ENCODE measurements around the gene PNPLA3. TPM values are rescaled to one million over a fixed set of nuclear protein-coding genes. Genes with fewer than 3 reads are reported as not detected.

Gene PNPLA3, protein sequence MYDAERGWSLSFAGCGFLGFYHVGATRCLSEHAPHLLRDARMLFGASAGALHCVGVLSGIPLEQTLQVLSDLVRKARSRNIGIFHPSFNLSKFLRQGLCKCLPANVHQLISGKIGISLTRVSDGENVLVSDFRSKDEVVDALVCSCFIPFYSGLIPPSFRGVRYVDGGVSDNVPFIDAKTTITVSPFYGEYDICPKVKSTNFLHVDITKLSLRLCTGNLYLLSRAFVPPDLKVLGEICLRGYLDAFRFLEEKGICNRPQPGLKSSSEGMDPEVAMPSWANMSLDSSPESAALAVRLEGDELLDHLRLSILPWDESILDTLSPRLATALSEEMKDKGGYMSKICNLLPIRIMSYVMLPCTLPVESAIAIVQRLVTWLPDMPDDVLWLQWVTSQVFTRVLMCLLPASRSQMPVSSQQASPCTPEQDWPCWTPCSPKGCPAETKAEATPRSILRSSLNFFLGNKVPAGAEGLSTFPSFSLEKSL
- 1.3 and 1.9 TPM in 2 replicates for total RNA-seq (2014; rRNA removed; shearing (Covaris generic))

DNA sequence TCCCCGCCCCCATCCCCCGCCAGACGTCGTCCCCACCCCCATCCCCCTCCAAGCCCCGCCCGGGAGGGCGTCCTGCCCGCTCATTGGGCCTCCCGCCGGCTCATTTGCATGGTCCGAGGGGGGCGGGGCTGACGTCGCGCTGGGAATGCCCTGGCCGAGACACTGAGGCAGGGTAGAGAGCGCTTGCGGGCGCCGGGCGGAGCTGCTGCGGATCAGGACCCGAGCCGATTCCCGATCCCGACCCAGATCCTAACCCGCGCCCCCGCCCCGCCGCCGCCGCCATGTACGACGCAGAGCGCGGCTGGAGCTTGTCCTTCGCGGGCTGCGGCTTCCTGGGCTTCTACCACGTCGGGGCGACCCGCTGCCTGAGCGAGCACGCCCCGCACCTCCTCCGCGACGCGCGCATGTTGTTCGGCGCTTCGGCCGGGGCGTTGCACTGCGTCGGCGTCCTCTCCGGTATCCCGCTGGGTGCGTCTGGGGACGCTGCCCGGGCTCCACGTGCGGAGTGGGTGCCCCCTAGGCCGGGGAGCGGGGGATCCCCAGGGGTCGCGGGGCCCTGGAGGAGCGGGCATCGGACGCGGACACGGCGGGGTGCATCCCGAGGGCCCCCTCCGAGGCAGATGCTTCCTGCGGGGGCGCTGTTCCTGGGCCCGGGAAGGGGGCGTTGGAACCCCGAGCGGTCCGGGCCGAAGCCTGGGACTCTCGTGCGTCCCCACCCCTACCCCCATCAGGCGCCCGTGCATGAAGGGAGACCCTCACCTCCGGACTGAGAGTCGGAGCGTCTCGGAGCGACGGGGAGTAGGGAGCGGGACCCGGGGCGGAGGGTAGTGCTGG, at the start of gene PNPLA3:
Gene PNPLA3 (plus strand): TSS at position 175 of the 834 bp plus-strand sequence. CDS start 107 bp downstream, at position 282.
- Histone ChIP-seq H3K27me3 (no peaks in the 10 kb centered on the region), H3K4me1 (peaks cover 35% of the 10 kb centered on the region), H3K36me3 (no peaks in the 10 kb centered on the region), H3K4me3 (peak within 1 kb of the TSS; percentile 54), H3K9me3 (replicated peaks) (no peaks in the 10 kb centered on the region), H3K27ac (no peak within 1 kb of the TSS)
- peak; percentile 63 to 68 for DNase-seq

DNA sequence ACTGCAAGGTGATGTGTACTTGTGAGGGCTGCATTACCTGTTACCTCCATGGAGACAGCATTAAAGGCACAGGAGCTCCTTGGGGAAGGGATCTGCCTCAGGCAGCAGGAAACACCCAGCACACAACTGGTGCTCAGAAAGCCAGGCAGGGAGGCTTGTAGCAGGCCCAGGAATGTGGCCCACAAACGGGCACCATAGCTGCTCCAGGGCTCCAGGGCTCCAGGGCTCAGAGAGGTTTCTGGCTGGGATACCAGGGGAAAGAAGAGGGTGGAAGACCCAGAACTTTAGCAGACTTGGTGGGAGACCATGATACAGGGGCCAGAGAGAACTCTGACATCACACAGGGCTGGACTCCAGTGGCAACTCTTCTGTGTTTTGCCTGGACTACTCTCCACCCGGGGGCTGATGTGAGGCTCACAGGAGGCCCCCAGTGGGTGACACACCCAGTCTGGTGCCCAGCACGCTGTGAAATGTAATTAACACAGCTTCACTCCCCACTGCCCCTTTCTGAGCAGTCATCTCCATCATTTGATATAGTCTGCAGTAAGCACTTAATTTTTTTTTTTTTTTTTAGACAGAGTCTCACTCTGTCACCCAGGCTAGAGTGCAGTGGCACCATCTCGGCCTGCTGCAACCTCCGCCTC, 46.6 kb upstream of the PNPLA3 start:
- H3K4me1 ChIP-seq = no peaks in the 10 kb centered on the region
- H3K4me3 ChIP-seq = no peak overlapping the region
- no peak for DNase-seq
- no peaks in the 10 kb centered on the region for H3K36me3 ChIP-seq
- no peak overlapping the region for H3K27ac ChIP-seq
- no peaks in the 10 kb centered on the region for H3K27me3 ChIP-seq
- H3K9me3 ChIP-seq (replicated peaks) = no peaks in the 10 kb centered on the region

DNA sequence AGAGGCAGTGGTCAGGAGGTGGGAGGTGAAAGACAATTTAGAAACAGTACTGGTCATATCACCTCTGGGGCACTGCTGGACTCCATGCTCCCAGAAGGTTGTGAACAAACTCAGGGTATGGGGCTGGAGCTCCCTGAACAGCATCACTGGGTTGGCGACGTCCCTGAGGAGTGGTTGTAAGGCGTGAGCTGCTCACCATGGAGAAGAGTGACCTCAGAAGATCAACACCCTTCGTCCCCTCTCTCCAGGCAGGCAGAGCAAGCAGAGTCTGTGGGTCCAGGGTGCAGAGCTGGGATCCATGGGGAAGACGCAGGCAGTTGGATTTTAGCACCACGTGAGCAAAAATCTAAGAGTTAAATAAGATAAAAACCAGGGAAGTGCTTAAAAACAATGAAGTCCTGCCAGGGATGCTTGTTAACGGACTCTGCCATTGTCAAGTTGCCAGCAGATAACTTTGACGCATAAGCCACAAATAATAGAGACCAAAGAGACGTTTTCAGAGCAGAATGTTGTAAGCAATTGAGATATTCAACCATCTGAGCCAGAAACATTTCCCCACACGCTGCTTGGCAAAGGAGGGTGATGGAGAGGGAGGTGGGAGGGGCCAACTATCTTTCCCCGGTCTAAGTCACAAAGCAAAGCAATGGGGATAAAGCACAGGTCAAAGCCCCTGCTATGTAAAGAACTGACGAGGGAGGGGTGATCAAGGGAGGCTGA, 45.4 kb upstream of the PNPLA3 start:
- Histone ChIP-seq H3K9me3 (replicated peaks) (no peaks in the 10 kb centered on the region), H3K36me3 (no peaks in the 10 kb centered on the region), H3K27ac (no peak overlapping the region), H3K4me3 (no peak overlapping the region), H3K27me3 (0 out of 2 replicates have a peak, but pooled peaks cover 3% of the 10 kb centered on the region), H3K4me1 (no peaks in the 10 kb centered on the region)
- no peak for DNase-seq

DNA sequence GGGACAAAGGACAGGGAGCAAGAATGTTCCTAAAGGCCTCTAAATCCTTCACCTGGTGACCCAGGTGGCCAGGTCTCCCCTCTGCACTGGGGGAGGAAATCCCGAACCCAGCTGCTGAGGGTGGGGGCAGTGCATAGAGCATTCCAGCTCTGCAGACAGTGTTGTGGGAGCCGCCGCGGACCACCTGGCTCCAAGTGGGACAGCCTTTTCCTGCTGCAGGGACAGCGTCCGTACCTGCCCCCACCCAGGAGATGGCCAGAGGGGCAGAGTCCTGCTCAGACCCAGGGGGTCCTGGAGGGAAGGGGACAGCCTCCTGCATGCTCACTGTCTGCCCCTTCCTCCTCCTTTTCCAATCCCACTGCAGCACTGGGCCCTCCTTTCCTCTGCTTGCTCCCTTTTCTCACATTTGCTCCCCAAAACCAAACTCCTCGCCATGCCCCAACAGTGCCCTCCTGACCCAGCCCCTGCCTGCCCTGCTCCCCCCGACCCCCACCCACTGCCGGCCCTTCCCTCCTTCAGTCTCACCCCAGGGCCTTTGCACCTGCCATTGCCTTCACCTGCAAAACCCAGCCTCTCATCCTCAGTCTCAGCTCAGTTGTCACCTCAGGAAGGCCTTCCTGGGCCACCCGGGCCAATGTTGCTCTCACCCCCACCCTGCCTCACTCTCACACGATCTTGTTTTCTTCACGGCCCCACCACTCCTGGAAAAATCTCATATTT, 44.6 kb upstream of the PNPLA3 start:
- Histone ChIP-seq H3K36me3 (no peaks in the 10 kb centered on the region), H3K4me1 (no peaks in the 10 kb centered on the region), H3K9me3 (replicated peaks) (no peaks in the 10 kb centered on the region), H3K27ac (no peak overlapping the region), H3K27me3 (0 out of 2 replicates have a peak, but pooled peaks cover 3% of the 10 kb centered on the region), H3K4me3 (no peak overlapping the region)
- no peak for DNase-seq

DNA sequence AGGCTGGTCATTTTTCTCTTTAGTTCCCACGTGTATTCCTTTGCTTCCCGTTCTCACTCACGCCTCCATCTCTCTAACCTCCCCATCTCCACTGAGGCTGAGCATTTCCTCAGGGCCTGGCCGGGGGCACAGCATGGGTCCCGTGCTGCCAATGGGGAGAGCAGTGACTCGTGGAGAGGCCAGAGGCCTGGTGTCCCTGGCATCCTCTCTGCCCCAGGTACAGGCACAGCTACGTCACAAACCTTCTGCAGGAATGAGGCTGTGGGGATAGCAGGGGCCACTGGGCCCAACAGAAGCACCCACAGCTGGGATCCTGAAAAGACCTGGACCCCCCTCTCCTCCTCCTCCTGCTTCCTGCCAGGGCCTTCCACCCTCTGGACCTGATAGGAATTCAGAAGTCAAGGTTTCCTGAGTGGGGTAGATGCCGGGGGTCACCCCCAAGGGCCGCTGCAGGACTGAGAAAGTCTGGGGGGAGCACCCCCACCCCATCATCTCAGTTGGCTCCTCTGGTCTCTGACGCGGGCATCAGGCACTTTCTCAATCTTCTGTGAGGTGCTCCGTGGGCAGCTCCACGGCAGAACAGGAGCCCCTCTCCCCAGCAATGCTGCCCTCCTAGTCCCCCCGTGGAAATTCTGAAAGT, 43.6 kb upstream of the PNPLA3 start:
- DNase-seq = no peak
- H3K9me3 ChIP-seq (replicated peaks) = no peaks in the 10 kb centered on the region
- H3K36me3 ChIP-seq = no peaks in the 10 kb centered on the region
- no peak overlapping the region for H3K27ac ChIP-seq
- 0 out of 2 replicates have a peak, but pooled peaks cover 3% of the 10 kb centered on the region for H3K27me3 ChIP-seq
- H3K4me1 ChIP-seq = no peaks in the 10 kb centered on the region
- H3K4me3 ChIP-seq = no peak overlapping the region

DNA sequence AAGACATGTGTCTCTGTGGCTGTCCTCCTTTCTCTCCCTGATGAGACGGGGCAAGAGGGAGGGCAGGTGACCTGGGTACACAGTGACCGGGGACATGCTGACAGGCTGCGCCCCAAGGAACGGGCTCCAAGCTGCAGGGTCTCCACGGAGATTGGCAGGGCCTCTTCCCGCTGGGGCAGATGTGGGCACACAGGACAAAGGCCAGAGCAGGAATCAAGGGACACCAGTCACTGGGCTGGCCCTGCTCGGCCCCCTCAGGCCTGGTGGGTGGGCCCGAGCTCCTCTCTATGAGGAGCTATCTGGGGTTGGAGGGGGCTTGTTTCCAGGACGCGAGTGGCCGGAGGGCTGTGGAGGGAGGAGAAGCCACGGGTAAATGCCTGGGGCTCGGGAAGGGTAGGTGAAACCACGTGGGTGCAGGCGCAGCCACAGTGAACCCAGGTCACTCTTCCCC, 43.0 kb upstream of the PNPLA3 start:
- Histone ChIP-seq H3K27ac (no peak overlapping the region), H3K4me1 (no peaks in the 10 kb centered on the region), H3K9me3 (replicated peaks) (no peaks in the 10 kb centered on the region), H3K27me3 (0 out of 2 replicates have a peak, but pooled peaks cover 3% of the 10 kb centered on the region), H3K4me3 (no peak overlapping the region), H3K36me3 (no peaks in the 10 kb centered on the region)
- no peak for DNase-seq

DNA sequence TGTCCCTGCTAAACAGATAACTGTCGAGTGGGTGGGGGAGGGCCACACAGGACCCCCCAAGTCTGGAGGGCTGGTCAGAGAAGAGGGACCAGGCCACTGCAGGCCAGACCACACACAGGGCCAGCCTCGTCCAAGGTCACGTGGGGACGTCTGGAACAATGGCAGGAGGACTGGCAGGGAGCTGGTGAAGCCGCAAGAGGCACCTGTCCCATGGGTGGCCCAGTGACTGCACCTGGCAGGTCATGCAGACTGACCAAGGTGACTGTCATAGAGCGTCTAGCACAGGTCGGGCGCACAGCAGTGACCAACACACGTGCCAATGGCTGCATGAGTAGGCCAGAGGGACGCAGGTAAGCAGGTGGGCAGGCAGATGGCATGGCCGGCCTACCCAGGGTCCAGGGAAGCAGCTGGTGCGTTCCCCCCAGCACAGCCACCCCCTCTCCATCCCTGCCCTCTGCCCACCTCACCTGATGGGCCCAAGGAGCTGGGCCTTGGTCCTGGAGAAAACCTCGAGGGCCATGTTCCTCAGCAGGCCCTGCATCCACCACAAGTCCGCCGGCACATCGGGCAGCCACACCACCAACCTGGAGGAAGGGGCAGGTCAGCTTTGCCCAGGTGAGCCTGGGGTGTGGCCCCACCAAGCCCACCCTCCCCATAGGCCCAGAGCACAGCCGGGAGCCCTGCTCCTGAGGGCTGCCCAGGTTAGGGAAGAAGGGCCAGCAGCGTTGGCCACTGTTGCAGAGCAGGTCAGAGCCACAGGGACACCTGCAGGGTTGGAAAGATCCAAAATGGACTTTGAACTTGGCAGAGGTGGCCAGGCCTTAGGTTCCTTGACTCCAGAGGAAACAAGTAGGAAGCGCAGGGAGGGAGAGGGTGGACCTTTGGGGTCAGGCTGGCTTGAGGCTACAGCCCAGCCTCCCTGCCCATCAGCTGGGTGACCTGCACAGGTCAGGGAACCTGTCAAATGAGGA, 42.2 kb upstream of the PNPLA3 start:
- Histone ChIP-seq H3K4me3 (no peak overlapping the region), H3K36me3 (no peaks in the 10 kb centered on the region), H3K27me3 (0 out of 2 replicates have a peak, but pooled peaks cover 3% of the 10 kb centered on the region), H3K4me1 (no peaks in the 10 kb centered on the region), H3K27ac (no peak overlapping the region), H3K9me3 (replicated peaks) (no peaks in the 10 kb centered on the region)
- DNase-seq = no peak

DNA sequence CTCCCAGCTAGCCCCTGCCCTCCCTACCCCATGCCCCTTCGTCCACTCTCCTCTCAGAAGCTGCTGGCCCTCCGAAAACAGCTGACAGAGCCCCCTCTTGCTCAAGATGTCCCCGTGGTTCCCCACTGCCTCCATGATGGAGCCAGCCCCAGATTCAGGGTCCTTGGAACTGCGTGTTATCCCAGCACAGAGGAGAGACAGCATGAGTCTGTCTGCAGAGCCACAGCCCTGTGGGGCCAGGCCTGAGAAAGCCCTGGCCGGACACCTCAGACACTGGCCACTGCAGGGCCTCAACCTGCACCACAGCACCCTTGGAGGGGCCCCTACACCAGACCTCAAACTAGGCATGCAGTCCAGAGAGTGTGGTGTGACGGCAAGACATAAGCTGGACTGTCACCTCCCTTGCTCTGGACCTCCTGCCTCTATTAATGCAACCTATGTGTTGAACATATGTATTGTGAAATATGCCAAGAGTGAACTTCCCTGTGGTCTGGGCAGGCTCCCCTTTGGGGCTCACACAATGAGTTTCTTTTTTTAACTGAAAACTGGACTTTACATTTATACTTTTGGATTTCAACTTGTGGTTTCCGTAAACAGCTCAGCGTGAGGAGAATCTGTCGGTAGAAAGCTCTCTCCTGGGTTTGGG, 41.4 kb upstream of the PNPLA3 start:
- no peaks in the 10 kb centered on the region for H3K4me1 ChIP-seq

DNA sequence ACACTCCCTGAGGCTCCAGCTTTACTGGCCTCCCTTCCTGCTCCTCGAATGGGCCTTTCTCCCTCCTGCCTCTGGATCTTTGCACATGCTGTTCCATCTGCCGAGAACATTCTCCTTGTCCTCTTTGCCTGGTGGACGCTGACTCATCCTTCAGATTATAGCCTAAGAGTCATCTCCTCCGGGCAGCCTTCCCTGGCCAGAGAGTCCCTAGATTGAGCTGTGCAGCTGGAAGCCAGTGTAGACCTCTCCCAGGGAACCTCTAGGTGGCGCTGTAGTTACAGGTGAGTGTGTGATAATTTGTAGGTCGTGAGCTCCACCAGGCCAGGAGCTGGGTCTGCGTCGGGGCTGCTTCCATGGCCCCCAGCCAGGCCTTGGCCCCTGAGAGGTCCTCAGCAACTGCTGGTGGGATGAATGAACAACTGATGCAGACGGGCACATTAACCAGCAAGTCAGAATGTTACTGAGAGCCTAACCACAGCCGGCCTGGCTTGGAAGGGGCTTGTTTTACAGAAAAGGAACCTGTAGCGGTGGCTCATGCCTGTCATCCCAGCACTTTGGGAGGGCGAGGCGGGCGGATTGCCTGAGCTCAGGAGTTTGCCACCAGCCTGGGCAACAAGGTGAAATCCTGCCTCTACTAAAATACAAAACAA, 40.5 kb upstream of the PNPLA3 start:
- no peak overlapping the region for H3K27ac ChIP-seq
- H3K36me3 ChIP-seq = no peaks in the 10 kb centered on the region
- no peak overlapping the region for H3K4me3 ChIP-seq
- H3K4me1 ChIP-seq = no peaks in the 10 kb centered on the region
- peak; percentile 63 to 80 for DNase-seq
- no peaks in the 10 kb centered on the region for H3K9me3 ChIP-seq (replicated peaks)
- 0 out of 2 replicates have a peak, but pooled peaks cover 3% of the 10 kb centered on the region for H3K27me3 ChIP-seq

More for the DNA sequence above, 41.4 kb upstream of the PNPLA3 start:
- Histone ChIP-seq H3K27me3 (0 out of 2 replicates have a peak, but pooled peaks cover 3% of the 10 kb centered on the region), H3K4me3 (no peak overlapping the region), H3K36me3 (no peaks in the 10 kb centered on the region), H3K9me3 (replicated peaks) (no peaks in the 10 kb centered on the region), H3K27ac (no peak overlapping the region)
- no peak for DNase-seq

DNA sequence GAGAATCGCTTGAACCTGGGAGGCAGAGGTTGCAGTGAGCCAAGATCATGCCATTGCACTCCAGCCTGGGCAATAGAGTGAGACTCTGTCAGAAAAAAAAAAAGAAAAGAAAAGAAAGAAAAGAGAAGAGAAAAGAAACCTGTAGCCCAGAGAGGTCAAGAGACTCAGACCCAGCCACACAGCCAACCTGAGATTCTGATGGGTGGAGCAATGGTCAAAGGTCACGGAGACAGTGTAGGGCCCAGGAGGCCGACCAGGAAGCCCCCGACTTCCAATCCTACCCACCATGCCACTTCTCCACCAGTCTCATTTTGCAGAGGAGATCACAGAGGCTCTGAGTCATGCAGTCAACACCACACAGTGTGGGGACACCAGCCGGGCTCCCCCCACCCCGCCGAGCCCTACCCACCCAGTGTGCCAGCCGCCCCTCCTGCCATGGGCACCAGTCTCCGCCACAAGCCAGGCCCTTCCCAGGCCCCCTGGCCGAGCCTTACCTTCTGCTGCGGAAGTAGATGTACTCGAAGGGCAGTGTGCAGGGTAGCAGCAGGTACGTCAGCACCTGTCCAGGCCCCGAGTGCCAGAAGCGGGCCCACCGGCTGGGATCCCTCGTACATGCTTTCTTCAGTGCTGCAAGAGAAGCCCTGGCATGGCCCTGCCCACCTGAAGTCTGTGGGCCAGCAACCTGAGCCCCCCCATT, 39.7 kb upstream of the PNPLA3 start:
- H3K27ac ChIP-seq = no peak overlapping the region
- H3K9me3 ChIP-seq (replicated peaks) = no peaks in the 10 kb centered on the region
- DNase-seq = no peak
- 0 out of 2 replicates have a peak, but pooled peaks cover 3% of the 10 kb centered on the region for H3K27me3 ChIP-seq
- no peaks in the 10 kb centered on the region for H3K36me3 ChIP-seq
- no peak overlapping the region for H3K4me3 ChIP-seq
- no peaks in the 10 kb centered on the region for H3K4me1 ChIP-seq

Measured in SJCRH30 (cell line).